GM21786 (cell line): ENCODE data around the gene EPRS1.
"Not testable (repeated sequence)": the region's sequence is repeated elsewhere in the genome, so short reads cannot be mapped to it uniquely, and the experiment has no call there.

Experiments
- ATAC-seq: cut with Tn5 transposase; IDR thresholded peaks from one replicate; pipeline ENCODE4 v1.9.1; 2021; ENCODE audit not compliant: unreplicated experiment

EPRS1 gene

DNA sequence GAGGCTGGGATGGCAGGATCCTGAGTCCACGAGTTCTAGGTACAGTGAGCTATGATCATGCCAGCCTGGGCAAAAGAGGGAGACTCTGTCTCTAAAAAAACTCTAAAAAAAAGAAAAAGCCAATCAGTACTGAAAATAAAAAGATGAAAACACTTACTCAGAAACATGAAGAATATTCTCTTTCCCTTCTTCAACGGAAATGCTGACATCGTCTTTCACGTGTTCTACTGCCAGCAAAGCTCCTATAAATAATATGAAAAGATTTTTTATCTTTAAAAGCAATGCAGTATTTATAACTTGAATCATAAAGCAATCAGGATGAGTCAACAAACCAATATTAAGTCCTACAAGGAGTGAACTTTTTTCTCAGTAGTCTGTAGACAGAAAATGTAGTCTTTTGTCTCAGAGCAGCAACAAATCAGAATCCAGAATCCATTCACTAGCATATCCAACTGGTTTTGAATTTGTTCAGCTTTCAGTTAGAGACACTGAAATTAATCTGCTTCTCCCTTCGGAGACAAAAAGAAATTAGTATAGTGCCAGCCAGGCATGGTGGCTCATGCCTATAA is 6.2 kb downstream of the EPRS1 start:
- no peak for ATAC-seq

DNA sequence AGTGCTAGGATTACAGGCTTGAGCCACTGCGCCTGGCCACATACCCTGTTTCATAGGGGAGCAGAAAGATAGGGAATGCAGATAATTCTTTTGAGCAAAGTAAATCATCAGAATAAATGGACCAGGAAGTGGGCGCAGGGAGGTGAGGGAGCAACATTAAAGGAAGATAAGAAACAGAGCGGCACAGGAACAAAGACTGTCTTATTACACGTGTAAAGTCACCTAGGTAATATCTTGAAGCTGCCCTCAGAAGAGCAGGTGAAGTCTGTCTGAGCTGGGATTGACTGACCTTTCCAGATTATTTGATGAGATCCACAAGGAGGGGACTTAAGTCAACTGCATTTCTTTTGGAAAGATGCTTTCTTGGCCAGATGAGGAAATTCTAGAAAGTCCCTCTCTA is 7.7 kb downstream of the EPRS1 start:
- ATAC-seq, result no peak

DNA sequence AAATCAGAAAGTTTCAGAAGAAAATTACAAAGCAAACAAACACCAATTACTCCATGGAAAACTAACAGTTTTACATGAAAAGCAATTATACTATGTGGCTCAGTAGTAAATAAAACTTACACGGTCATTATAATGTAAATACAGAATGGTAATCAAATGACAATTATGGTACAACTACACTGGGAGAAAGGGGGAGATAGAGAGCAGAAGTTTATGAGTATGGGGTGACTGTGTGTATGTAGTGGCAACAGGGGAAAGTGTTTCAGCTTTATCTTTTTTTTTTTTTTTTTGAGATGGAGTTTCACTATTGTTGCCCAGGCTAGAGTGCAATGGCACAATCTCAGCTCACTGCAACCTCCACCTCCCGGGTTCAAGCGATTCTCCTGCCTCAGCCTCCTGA is 8.5 kb downstream of the EPRS1 start:
- not testable (repeated sequence) for ATAC-seq

DNA sequence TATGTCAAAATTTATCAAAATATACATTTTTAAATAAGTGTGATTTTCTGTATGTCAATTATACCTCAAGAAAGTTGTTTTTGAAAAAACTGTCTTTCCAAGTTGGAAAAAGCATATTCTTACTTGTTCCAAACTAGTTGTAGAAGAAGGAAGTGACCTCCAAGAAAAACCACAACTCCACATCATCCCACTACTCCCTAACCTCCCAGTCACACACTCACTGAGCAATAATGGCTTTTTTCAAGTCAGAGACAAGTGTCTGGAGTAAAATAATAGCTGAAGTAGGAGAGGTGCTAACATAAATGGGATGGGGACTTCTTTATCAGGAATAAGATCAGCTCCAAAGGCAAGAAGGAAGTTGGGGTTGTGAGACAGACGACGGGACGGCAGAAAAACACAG is 13.4 kb downstream of the EPRS1 start:
- ATAC-seq, result no peak

DNA sequence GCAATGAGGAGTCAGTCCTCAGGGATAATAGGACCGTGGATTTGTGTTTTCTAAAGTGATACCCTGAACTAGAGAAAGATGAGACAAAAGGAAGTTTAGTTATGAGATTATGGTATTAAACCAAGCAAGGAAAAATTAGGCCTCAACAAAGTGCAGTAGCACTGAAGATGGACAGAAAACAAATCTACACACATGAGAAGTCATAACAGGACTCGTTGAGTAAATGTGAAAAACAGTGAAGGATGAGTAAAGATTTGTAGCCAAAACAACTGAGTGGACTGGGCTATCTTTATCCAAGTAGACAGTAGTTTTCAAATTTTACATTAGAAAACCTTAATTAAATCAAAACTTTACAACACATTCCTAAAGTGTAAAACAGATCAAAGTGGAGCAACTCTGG is 15.0 kb downstream of the EPRS1 start:
- no peak for ATAC-seq

DNA sequence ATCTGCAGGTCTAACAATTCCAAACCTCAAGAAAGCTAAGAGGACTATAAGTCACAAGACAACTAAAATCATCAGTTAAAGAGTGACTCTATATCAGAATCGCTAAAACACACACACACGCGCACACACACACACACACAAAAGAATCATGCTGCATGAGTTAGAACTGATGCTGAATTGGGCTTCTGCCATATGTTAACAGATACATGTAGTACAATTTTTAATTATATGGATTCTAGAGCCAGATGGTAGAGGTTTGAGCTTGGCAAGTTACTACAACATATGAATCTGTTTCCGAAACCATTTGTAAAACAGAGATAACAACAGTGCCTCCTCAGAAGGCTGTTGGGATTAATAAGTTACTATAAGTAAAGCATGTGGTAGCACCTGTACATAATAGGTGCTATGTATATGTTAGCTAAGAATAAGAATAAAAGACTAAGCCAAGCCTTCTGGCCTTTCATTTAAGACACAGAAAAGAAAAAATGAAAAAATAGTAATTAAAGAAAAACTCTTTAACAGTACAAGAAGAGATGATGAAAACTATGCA is 17.9 kb downstream of the EPRS1 start:
- ATAC-seq, result no peak

DNA sequence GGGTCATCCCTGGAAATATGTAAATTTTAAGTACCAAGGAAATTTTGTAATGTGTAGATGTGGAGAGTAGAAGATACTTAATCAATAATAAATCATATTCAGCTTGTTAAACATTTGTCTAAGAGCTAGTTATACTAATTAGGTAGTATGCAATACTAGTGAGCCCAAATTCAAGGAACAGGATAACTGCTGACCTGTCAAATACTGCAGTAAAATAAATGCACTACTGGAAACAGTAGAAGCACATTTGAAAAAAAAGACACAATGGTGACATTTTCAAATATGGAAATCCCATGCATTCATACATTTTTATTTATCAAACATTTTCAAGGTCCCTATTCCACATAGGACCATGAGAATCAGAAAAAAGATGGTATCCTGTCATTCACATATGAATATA is 27.2 kb downstream of the EPRS1 start:
- no peak for ATAC-seq

DNA sequence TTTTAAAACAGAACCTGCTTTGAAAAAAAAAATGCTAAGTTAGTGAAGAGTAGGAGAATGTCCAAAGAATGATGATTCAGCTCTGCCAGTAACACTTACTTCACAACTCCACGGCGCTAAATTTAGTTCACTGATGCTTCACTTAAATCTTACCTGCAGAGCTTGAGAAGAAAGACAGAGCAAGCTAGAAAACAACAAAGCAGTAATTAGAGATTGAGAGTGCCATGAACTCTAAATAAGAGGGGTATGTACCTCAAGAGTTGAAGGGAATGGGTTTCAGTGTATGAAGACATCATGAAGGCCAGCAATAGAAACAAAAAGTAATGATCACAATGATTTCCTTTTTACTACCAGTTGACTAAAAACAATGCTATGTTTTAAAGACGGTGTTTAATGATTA is 32.8 kb downstream of the EPRS1 start:
- ATAC-seq, result peak; percentile 88

DNA sequence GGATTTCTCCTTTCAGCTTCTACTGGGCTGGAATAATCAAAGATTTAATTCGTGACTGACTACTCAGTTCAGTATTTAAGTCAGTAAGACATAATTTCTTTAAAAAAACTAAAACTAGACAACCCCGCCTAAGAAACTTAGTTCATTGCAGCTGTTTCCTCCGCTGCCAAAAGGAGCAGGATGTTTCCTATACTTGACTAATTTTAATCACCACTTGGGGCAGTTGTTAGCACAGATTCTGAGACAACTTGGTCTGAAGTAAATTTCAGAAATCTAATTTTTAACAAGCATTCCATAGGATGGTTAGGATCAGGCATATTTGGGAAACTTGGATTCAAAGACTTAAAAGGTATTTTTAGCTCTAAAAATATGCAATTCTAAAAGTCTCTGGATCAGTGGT is 34.0 kb downstream of the EPRS1 start:
- no peak for ATAC-seq

DNA sequence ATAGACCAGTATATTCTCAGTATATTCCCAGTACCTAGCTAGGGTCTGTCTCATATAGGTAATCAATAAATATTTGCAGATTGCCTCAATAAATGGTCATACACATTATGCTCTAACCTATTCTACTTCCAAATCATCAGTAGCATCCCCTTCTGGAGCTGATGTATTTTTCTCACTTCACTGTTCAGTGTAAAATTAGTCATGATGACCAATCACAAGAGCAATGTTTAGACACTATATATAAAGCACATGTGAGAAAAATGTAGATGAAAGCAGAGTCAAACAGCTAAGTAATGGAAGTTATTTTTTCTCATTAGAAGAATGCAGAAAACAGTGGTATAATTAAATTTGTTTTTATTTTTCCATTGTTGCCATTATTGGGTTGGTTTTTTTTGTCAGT is 34.7 kb downstream of the EPRS1 start:
- ATAC-seq, result no peak

DNA sequence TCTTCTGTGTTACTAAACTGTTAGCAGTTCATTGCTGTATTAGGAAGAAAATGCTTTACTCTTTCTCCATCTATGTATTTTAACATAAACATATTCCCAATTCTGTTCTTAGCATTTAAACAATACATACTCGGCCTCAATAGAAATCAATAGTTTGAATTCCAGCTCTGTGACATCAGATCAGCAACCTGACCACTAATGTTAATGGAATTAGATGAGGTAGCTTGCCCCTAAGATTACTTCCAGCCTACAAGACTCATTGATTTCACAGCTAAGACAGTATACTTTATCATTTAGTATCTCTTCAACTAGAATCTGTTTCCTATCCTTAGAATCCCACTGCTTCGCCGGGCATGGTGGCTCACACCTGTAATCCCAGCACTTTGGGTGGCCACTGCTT is 38.9 kb downstream of the EPRS1 start:
- no peak for ATAC-seq

DNA sequence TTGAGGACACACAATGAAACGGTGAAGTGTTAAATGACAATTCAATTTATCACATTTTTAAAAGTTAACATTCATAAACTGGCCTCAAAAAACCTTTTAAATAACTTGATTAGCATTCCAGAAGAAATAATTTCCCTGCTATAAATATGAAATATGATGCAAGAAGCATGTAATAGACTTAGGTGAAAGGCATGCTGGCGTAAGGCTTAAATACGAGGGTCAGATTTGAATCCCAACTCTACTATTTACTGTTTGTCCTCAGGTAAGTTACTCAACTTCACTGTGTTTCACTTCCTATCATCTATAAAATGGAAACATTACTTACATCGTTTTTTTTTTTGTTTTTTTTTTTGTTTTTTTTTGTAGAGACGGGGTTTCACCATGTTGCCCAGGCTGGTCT is 40.8 kb downstream of the EPRS1 start:
- ATAC-seq, result no peak

DNA sequence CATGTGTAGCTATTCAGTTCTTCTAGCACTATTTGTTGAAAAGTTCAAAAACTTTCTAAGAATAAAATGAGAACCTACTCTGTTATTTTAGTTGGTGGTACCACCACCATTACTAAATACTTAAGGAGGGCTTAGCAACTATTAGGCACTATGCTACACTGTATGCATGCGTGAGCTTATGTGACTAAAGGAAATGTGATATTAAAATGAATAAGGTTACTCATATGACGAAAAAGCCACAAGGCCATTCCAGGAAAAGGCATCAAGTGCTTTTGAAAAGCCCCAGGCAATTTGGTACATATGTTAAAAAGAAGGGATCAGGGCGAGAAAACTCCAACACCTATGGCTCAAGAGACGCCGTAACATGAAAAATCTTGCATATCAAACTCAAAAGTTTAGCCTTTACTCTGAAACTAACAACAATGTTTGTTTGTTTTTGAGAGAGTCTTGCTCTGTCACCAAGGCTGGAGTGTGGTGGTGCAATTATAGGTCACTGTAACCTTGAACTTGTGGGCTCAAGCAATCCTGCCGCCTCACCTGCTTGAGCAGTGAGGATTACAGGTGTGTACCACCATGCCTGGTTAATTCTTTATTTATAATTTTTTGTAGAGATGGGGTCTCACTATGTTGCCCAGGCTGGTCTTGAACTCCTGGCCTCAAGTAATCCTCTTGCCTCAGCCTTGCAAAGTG is 42.5 kb downstream of the EPRS1 start:
- ATAC-seq, result no peak

DNA sequence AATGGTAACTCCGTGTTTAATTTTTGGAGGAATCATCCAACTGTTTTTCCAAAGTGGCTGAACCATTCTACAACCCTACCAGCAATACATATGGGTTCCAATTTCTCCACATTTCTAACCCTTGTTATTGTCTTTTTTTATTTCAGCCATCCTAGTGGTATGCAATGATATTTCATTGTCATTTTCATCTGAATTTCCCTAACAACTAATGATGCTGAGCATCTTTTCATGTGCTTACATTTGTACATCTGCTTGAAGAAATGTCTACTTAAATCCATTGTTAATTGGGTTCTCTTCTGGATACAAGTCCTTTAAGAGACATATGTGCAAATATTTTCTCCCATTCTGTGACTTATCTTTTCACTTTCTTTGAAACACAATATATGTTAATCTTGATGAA is 43.3 kb downstream of the EPRS1 start:
- ATAC-seq, result no peak

DNA sequence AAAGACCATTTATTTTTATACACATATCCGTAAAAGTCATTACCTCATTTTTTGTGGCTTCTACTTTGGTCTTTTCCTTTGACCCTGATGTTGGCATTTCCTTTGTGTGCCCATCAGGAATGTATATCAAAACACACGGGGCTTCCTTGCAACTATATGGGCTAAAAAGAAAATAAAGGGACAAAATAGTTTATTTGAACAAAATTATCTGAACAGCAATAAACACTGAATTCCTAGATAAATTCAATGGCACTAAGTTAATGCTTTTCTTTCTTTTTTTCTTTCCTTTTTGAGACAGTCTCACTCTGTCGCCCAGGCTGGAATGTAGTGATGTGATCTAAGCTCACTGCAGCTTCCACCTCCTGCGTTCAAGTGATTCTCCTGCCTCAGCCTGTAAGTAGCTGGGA is 45.2 kb downstream of the EPRS1 start:
- no peak for ATAC-seq

DNA sequence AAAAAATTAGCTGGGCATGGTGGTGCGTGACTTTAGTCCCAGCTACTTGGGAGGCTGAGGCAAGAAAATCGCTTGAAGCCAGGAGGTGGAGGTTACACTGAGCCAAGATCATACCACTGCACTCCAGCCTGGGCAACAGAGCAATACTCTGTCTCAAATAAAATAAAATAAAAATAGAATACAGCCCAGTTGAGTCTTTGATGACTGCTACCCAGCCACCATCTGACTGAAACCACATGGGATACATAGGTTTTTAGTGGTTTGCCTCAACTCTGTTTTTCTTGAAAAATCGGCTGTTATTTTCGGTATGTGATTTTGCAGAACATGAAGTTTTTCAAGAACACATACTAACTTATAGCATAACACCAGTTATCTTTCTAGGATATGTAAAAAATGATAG is 46.5 kb downstream of the EPRS1 start:
- ATAC-seq, result no peak
